ENCODE data around the gene TRIML1.

TRIML1 gene

GRCh38 chr4:188113156-188113555 is 26.1 kb upstream of the TRIML1 start:
- Histone ChIP-seq H3K27me3 (ENCODE audit: control insufficient read depth, insufficient read depth, low read length) (no peaks in the 10 kb centered on the region), H3K9ac (no peak overlapping the region), H3K27ac (no peak overlapping the region), H3K79me2 (no peaks in the 10 kb centered on the region), H3K4me1 (no peaks in the 10 kb centered on the region), H3K4me2 (ENCODE audit: low read length) (no peak overlapping the region), H3K4me3 (ENCODE audit: low read depth, low read length) (no peak overlapping the region), H3K36me3 (ENCODE audit: control insufficient read depth, insufficient read depth, low read length) (no peaks in the 10 kb centered on the region), H3K9me3 (ENCODE audit: control insufficient read depth, low read length) (no peaks in the 10 kb centered on the region), H2AFZ (no peak overlapping the region)
- TF ChIP-seq, protein P1, sequence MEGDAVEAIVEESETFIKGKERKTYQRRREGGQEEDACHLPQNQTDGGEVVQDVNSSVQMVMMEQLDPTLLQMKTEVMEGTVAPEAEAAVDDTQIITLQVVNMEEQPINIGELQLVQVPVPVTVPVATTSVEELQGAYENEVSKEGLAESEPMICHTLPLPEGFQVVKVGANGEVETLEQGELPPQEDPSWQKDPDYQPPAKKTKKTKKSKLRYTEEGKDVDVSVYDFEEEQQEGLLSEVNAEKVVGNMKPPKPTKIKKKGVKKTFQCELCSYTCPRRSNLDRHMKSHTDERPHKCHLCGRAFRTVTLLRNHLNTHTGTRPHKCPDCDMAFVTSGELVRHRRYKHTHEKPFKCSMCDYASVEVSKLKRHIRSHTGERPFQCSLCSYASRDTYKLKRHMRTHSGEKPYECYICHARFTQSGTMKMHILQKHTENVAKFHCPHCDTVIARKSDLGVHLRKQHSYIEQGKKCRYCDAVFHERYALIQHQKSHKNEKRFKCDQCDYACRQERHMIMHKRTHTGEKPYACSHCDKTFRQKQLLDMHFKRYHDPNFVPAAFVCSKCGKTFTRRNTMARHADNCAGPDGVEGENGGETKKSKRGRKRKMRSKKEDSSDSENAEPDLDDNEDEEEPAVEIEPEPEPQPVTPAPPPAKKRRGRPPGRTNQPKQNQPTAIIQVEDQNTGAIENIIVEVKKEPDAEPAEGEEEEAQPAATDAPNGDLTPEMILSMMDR (IDR thresholded peaks at IDR 0.05) = no peak

DNA sequence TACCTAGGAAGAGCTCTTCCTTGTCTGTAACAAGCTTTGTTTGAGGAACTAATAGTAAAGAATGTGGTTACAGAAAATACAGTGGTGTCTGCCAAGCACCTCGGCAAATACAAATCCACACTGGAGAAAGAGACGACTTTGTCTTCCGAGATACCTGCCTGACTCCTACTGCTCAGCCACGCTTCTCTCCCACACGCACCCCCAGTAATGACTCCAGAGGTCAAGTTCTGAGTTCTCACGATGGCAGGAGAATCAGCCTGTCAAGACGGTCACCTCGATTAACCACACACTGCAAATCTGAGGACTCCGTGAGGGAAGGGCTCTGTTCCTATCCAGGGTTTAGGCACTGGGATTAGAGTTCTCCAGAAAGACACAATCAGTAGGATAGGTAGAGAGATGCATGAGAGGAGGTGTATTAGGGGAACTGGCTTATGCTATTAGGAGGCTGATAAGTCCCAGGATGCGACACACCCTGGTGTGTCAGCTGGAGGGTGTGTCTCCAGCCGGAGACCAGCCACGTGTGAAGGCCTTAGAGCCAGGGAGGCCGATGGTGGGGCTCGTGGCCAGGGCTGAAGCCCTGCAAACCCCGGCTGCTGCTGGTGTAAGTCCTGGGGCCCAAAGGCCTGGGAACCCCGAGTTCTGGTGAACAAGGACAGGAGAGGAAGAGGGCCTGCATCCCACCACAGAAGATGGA is 21.5 kb upstream of the TRIML1 start:
- no peak overlapping the region for H3K4me3 ChIP-seq (ENCODE audit: low read depth, low read length)
- no peak overlapping the region for H3K27ac ChIP-seq
- no peaks in the 10 kb centered on the region for H3K9me3 ChIP-seq (ENCODE audit: control insufficient read depth, low read length)

GRCh38 chr4:188121530-188121929 is 17.7 kb upstream of the TRIML1 start:
- Histone ChIP-seq H3K4me1 (no peaks in the 10 kb centered on the region), H3K9ac (no peak overlapping the region), H3K27ac (no peak overlapping the region), H3K4me3 (ENCODE audit: low read depth, low read length) (no peak overlapping the region), H3K36me3 (ENCODE audit: control insufficient read depth, insufficient read depth, low read length) (no peaks in the 10 kb centered on the region), H3K4me2 (ENCODE audit: low read length) (no peak overlapping the region), H2AFZ (no peak overlapping the region), H3K27me3 (ENCODE audit: control insufficient read depth, insufficient read depth, low read length) (no peaks in the 10 kb centered on the region), H3K9me3 (ENCODE audit: control insufficient read depth, low read length) (no peaks in the 10 kb centered on the region), H3K79me2 (no peaks in the 10 kb centered on the region)
- TF ChIP-seq, protein P1 (IDR thresholded peaks at IDR 0.05) = no peak

More for the DNA sequence above, 21.5 kb upstream of the TRIML1 start:
- Histone ChIP-seq H3K4me1 (no peaks in the 10 kb centered on the region), H3K9ac (no peak overlapping the region), H3K36me3 (ENCODE audit: control insufficient read depth, insufficient read depth, low read length) (no peaks in the 10 kb centered on the region), H3K79me2 (no peaks in the 10 kb centered on the region), H3K4me2 (ENCODE audit: low read length) (no peak overlapping the region), H3K27me3 (ENCODE audit: control insufficient read depth, insufficient read depth, low read length) (no peaks in the 10 kb centered on the region), H2AFZ (no peak overlapping the region)
- TF ChIP-seq, protein P1 (IDR thresholded peaks at IDR 0.05) = no peak

DNA sequence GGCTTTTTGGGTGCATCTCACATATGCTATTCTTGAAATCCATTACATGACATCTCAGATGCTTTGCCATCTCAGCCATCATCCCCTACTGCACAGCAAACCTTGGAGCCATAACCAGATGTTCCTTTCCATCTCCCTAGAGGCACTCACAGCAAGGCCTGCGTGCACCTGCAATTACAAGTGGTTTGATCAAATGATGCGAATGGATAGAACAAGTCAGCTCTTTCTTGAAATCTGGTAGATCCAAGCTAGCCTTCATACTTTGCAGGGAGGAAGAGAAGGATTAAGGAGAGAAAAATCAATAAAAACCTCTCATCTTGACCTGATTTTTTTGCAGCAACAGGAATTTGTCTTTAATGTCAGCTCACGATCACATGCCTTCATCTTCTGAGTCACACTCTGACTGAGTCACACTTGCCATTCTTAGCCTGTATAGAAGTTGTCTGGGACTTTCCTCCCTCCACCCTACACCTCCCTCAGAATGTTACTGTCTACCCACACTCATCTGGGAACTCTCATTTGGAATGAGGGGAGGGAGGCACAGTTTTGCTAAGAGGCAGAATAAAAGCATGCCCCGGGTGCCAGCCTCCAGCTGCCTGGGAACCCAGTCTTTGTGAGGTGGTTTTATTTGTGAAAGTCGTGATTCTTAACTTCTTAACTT is 11.9 kb upstream of the TRIML1 start:
- no peak overlapping the region for H3K4me3 ChIP-seq (ENCODE audit: low read depth, low read length)
- TF ChIP-seq, protein P1 (IDR thresholded peaks at IDR 0.05) = no peak
- no peaks in the 10 kb centered on the region for H3K79me2 ChIP-seq
- no peak overlapping the region for H2AFZ ChIP-seq
- H3K27ac ChIP-seq = no peak overlapping the region
- no peaks in the 10 kb centered on the region for H3K36me3 ChIP-seq (ENCODE audit: control insufficient read depth, insufficient read depth, low read length)
- no peak overlapping the region for H3K4me2 ChIP-seq (ENCODE audit: low read length)
- no peak overlapping the region for H3K9ac ChIP-seq
- H3K9me3 ChIP-seq (ENCODE audit: control insufficient read depth, low read length) = no peaks in the 10 kb centered on the region
- H3K27me3 ChIP-seq (ENCODE audit: control insufficient read depth, insufficient read depth, low read length) = no peaks in the 10 kb centered on the region
- H3K4me1 ChIP-seq = no peaks in the 10 kb centered on the region

Measured in parathyroid adenoma (tissue), 2 donors.